B cell (primary cell): ENCODE results near the gene ZNF516. TPM values are rescaled to one million over a fixed set of nuclear protein-coding genes. Genes with fewer than 3 reads are reported as not detected.

Source experiments
- ATAC-seq: fragments of 200-7000 bp; cut with Tn5 transposase; one replicate; pipeline ENCODE4 v1.10.0; 2021; ENCODE audit warnings: low read depth, mild to moderate bottlenecking, moderate number of reproducible peaks, moderate library complexity
- CTCF ChIA-PET: fragments of 350-600 bp; sonication (Branson Sonifier 250); formaldehyde crosslinking; loops from one replicate; lab custom pipeline; 2021; ENCODE audit warnings: antibody characterized with exemption, inconsistent platforms; lab: Charles Lee
- POLR2A ChIA-PET: fragments of 350-600 bp; sonication (Branson Sonifier 250); formaldehyde crosslinking; loops from one replicate; lab custom pipeline; 2021; ENCODE audit warnings: antibody characterized with exemption; lab: Charles Lee
- DNase-seq: peaks from one replicate; pipeline ENCODE4 v3.0.0; 2013
- H2AFZ ChIP-seq: 2 replicates; pipeline ENCODE4 v1.6.1; 2012; ENCODE audit warnings: mild to moderate bottlenecking, low read depth, low read length; ENCODE audit not compliant: insufficient read depth, poor library complexity, severe bottlenecking
- H3K27ac ChIP-seq, 2 donors: 1 replicate in 1 of 2; 2 replicates in 1 of 2; pipeline ENCODE4 v1.5.1; 2012 to 2013; ENCODE audit warnings: low read length in 2 of 2, mild to moderate bottlenecking in 2 of 2, moderate library complexity in 1 of 2
- H3K27me3 ChIP-seq, 4 experiments: fragments of 200-600 bp in 1 of 4; sonication (generic) in 1 of 4; replicated peaks in 1 of 4; 1 replicate in 2 of 4; 2 replicates in 2 of 4; pipeline versions ENCODE4 v1.6.1 to v1.7.0; 2013 to 2016; ENCODE audit warnings: low read length in 3 of 4, mild to moderate bottlenecking in 2 of 4, mixed read lengths in 1 of 4, moderate library complexity in 1 of 4; ENCODE audit not compliant: insufficient read depth in 4 of 4, control insufficient read depth in 3 of 4; ENCODE audit errors: control extremely low read depth in 1 of 4
- H3K36me3 ChIP-seq, 2 experiments: replicated peaks in 1 of 2; 1 replicate in 1 of 2; 2 replicates in 1 of 2; pipeline versions ENCODE4 v1.6.1 to v1.7.1; 2013; ENCODE audit warnings: low read length in 1 of 2; ENCODE audit not compliant: insufficient read depth in 2 of 2, control insufficient read depth in 1 of 2; ENCODE audit errors: control extremely low read depth in 1 of 2, extremely low read depth in 1 of 2
- H3K4me1 ChIP-seq, 2 donors: fragments of 200-600 bp in 1 of 2; sonication (generic) in 1 of 2; 1 replicate in 1 of 2; 2 replicates in 1 of 2; pipeline versions ENCODE4 v1.5.1 to v1.6.1; 2013 to 2017; ENCODE audit warnings: low read length in 2 of 2; ENCODE audit not compliant: control insufficient read depth in 2 of 2, insufficient read depth in 2 of 2
- H3K4me2 ChIP-seq: replicated peaks from 2 replicates; pipeline ENCODE3; 2012; ENCODE audit warnings: mild to moderate bottlenecking, low read depth, low read length; ENCODE audit not compliant: poor library complexity, severe bottlenecking
- H3K4me3 ChIP-seq, 5 experiments: fragments of 200-600 bp in 1 of 5; sonication (generic) in 1 of 5; 1 replicate in 3 of 5; 2 replicates in 2 of 5; pipeline versions ENCODE4 v1.5.1 to v1.7.0; 2011 to 2016; ENCODE audit warnings: low read length in 4 of 5, mild to moderate bottlenecking in 4 of 5, low read depth in 2 of 5, control low read depth in 1 of 5, moderate library complexity in 1 of 5; ENCODE audit not compliant: insufficient read depth in 1 of 5; ENCODE audit errors: control extremely low read depth in 1 of 5, extremely low read depth in 1 of 5
- H3K79me2 ChIP-seq: fragments of 200-600 bp; sonication (generic); one replicate; pipeline ENCODE4 v1.6.0; 2016; ENCODE audit warnings: low read length; ENCODE audit not compliant: control insufficient read depth, insufficient read depth
- H3K9ac ChIP-seq: fragments of 200-600 bp; sonication (generic); 2 replicates; pipeline ENCODE4 v1.6.1; 2017; ENCODE audit warnings: mild to moderate bottlenecking, low read length, moderate library complexity
- H3K9me3 ChIP-seq, 3 donors: one replicate each; pipeline versions ENCODE4 v1.6.1 to v1.7.1; 2013; ENCODE audit warnings: low read length in 2 of 3; ENCODE audit not compliant: control insufficient read depth in 2 of 3, insufficient read depth in 1 of 3; ENCODE audit errors: control extremely low read depth in 1 of 3
- H4K20me1 ChIP-seq: 2 replicates; pipeline ENCODE4 v1.6.0; 2012; ENCODE audit warnings: mild to moderate bottlenecking, low read length; ENCODE audit not compliant: insufficient read depth, control insufficient read depth, poor library complexity, severe bottlenecking
- H3K27ac Mint-ChIP-seq: one replicate; pipeline ENCODE4 v1.8.0; 2021; ENCODE audit warnings: mixed read lengths
- H3K27me3 Mint-ChIP-seq: one replicate; pipeline ENCODE4 v1.8.0; 2021; ENCODE audit warnings: mixed read lengths
- H3K4me1 Mint-ChIP-seq: one replicate; pipeline ENCODE4 v1.8.0; 2021; ENCODE audit warnings: mixed read lengths
- H3K4me3 Mint-ChIP-seq: one replicate; pipeline ENCODE4 v1.8.0; 2021; ENCODE audit warnings: mixed read lengths
- H3K9me3 Mint-ChIP-seq: one replicate; pipeline ENCODE4 v1.8.0; 2022; ENCODE audit warnings: mixed read lengths; ENCODE audit not compliant: insufficient read depth
- CTCF ChIP-seq: fragments of 200-600 bp; IDR thresholded peaks from one replicate; pipeline ENCODE4 v1.8.0; 2022; ENCODE audit warnings: antibody characterized with exemption, mild to moderate bottlenecking
- EZH2 ChIP-seq: IDR thresholded peaks from 2 replicates; pipeline ENCODE4 v1.6.1; 2012; ENCODE audit warnings: borderline replicate concordance, low read depth, mild to moderate bottlenecking, moderate library complexity, low read length; ENCODE audit not compliant: insufficient read depth, poor library complexity, severe bottlenecking
- whole genome bisulfite sequencing: methylation state at CpG from one replicate; pipeline ENCODE4 v1.1.5; 2013; ENCODE audit warnings: missing lambda C conversion rate; ENCODE audit not compliant: insufficient coverage; 5-methylcytosine and 5-hydroxymethylcytosine counted together
- intact Hi-C: fragments of 100-400 bp; cut with micrococcal nuclease; formaldehyde crosslinking; loops from one replicate; pipeline ENCODE4 v1.10.0; 2022
- polyA plus RNA-seq: library from polyadenylated mRNA; depleted of rRNA; stranded (reverse); fragments of >200 nt; gene quantifications from 2 replicates; pipeline ENCODE4 v1.2.3, GENCODE V29; 2012
- total RNA-seq, 2 donors: library from RNA; stranded (reverse); fragments of 120-200 nt in 1 of 2; gene quantifications; 1 replicate in 1 of 2; 2 replicates in 1 of 2; pipeline versions ENCODE4 v1.2.3 to v1.2.4, GENCODE V29; 2013 to 2022

ZNF516 gene
- total and polyA plus RNA-seq, 2 donors (not counting 1 experiment from before 2014, with no cell fraction given) = 6.7 to 27.1 TPM

DNA sequence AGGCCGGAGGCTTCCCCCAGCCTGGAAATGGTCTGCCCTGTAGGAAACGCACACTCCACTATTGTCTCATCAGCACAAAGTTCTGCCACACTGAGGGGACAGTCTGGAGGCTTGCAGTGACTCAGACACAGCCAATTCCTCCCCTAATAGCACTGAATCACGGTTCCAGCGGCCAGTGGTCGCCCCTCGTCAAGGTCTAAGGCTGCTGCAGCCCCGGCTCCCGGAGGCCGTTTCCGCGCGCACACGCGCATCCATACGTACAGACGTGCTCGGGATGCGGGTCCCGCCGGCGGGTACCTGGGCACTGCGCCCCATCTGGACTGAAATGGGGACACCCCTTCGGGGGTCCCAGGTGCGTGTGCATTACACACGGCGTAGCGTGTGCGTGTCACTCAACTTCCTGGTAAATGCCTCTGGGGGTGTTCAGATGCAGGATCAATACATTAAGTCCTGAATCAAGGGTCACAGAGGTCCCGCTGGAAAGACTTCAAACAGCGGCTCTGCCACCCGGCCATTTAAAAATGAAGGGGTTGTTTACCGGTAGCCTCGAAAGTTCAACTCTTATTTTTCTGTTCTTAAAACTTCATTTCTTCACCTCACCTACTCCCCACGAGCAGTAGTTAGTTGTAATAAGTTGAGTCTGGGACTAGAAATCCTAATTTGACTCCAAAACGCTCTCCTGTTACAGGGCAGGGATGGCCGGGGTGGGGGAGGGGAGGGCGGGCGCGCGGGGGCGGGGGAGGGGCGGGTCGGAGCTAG is 572 bp upstream of the ZNF516 start:
- ATAC-seq (no peak), DNase-seq (peak; percentile 61)
- ChIA-PET CTCF (no interaction called here), POLR2A (no interaction called here)
- Mint-ChIP-seq H3K4me3 (peak overlapping the region; percentile 92), H3K4me1 (peaks cover 55% of the 10 kb centered on the region), H3K27me3 (peaks cover 17% of the 10 kb centered on the region), H3K9me3 (no peaks in the 10 kb centered on the region), H3K27ac (peak overlapping the region; percentile 91)
- H4K20me1 ChIP-seq = no peaks in the 10 kb centered on the region
- WGBS = under 1% methylated on average over 27 of the region's 43 CpGs
- H3K9me3 ChIP-seq = peaks cover 0 to 10% (median 1%) of the 10 kb centered on the region in 3 donors
- H3K4me3 ChIP-seq = peak overlapping the region; percentile 67 to 75 (median 72)
- TF ChIP-seq CTCF = no peak
- no peak for TF ChIP-seq EZH2
- H3K4me1 ChIP-seq = peaks cover 32 to 52% of the 10 kb centered on the region in 2 donors
- H2AFZ ChIP-seq = peak overlapping the region; percentile 70
- H3K79me2 ChIP-seq = peaks cover 6% of the 10 kb centered on the region
- peak overlapping the region; percentile 72 for H3K9ac ChIP-seq
- H3K36me3 ChIP-seq = no peaks in the 10 kb centered on the region
- peak overlapping the region; percentile 50 to 56 for H3K27ac ChIP-seq
- intact Hi-C loops = loop anchor here (5.0 to 10.0 kb wide), 4 partner anchors 469 to 1998 kb away; partner anchors contain the start of genes CNDP2 and TSHZ1
- peaks cover 0 to 10% (median 3%) of the 10 kb centered on the region in 4 experiments for H3K27me3 ChIP-seq
- H3K4me2 ChIP-seq = peak overlapping the region; percentile 92
